GM23338 (cell line): ENCODE data around the gene TOGARAM1. TPM values are rescaled to one million over a fixed set of nuclear protein-coding genes. Genes with fewer than 3 reads are reported as not detected.

Experiments
- ATAC-seq: fragments of 200-7000 bp; cut with Tn5 transposase; 3 replicates; pipeline ENCODE4 v1.9.1; 2020
- DNase-seq: peaks from one replicate; pipeline ENCODE4 v3.0.0-alpha.2; 2015; ENCODE audit warnings: low spot score
- H2AFZ ChIP-seq: fragments of 200-600 bp; sonication (generic); 2 replicates; pipeline ENCODE4 v1.8.0; 2016; ENCODE audit warnings: antibody characterized with exemption, mild to moderate bottlenecking, moderate library complexity
- H3F3A ChIP-seq: fragments of 200-600 bp; sonication (generic); replicated peaks from 2 replicates; pipeline ENCODE4 v1.8.0; 2017; ENCODE audit warnings: antibody characterized with exemption, mixed run types, low read depth
- H3K27ac ChIP-seq: fragments of 200-600 bp; sonication (generic); 2 replicates; pipeline ENCODE4 v1.6.1; 2016; ENCODE audit warnings: low read depth
- H3K27me3 ChIP-seq: fragments of 200-600 bp; sonication (generic); 2 replicates; pipeline ENCODE4 v1.8.0; 2016; ENCODE audit warnings: mild to moderate bottlenecking, mixed run types, moderate library complexity; ENCODE audit not compliant: insufficient read depth
- H3K36me3 ChIP-seq: fragments of 200-600 bp; sonication (generic); 2 replicates; pipeline ENCODE4 v1.8.0; 2016; ENCODE audit warnings: mild to moderate bottlenecking; ENCODE audit not compliant: insufficient read depth
- H3K4me1 ChIP-seq: fragments of 200-600 bp; sonication (generic); 2 replicates; pipeline ENCODE4 v1.8.0; 2016; ENCODE audit warnings: mild to moderate bottlenecking, moderate library complexity; ENCODE audit not compliant: insufficient read depth
- H3K4me2 ChIP-seq: fragments of 200-600 bp; sonication (generic); 2 replicates; pipeline ENCODE4 v1.7.1; 2017; ENCODE audit warnings: mixed run types
- H3K4me3 ChIP-seq: fragments of 200-600 bp; sonication (generic); 2 replicates; pipeline ENCODE4 v1.6.1; 2016; ENCODE audit warnings: mixed run types
- H3K79me2 ChIP-seq: fragments of 200-600 bp; sonication (generic); replicated peaks from 2 replicates; pipeline ENCODE4 v1.8.0; 2017; ENCODE audit warnings: mild to moderate bottlenecking; ENCODE audit not compliant: insufficient read depth
- H3K9me2 ChIP-seq: fragments of 200-600 bp; sonication (generic); 2 replicates; pipeline ENCODE4 v1.8.0; 2017; ENCODE audit not compliant: insufficient read depth
- H4K20me1 ChIP-seq: fragments of 200-600 bp; sonication (generic); replicated peaks from 2 replicates; pipeline ENCODE4 v1.8.0; 2017; ENCODE audit warnings: mild to moderate bottlenecking; ENCODE audit not compliant: insufficient read depth
- H3K27ac Mint-ChIP-seq: 2 replicates; pipeline ENCODE4 v1.8.0; 2020; ENCODE audit warnings: inconsistent platforms, mild to moderate bottlenecking, moderate library complexity, mixed read lengths
- H3K27me3 Mint-ChIP-seq: 3 replicates; pipeline ENCODE4 v1.8.0; 2022; ENCODE audit warnings: low read depth, mild to moderate bottlenecking, moderate library complexity, mixed read lengths, inconsistent platforms; ENCODE audit not compliant: insufficient read depth, poor library complexity
- H3K36me3 Mint-ChIP-seq: 3 replicates; pipeline ENCODE4 v1.8.0; 2021; ENCODE audit warnings: low read depth, mild to moderate bottlenecking, inconsistent platforms, moderate library complexity, mixed read lengths
- H3K4me1 Mint-ChIP-seq: 3 replicates; pipeline ENCODE4 v1.8.0; 2020; ENCODE audit warnings: mild to moderate bottlenecking, inconsistent platforms, mixed read lengths
- H3K4me3 Mint-ChIP-seq: 3 replicates; pipeline ENCODE4 v1.8.0; 2021; ENCODE audit warnings: moderate library complexity, mild to moderate bottlenecking, inconsistent platforms, mixed read lengths
- H3K9me3 Mint-ChIP-seq: 3 replicates; pipeline ENCODE4 v1.8.0; 2020; ENCODE audit warnings: moderate library complexity, mild to moderate bottlenecking, inconsistent platforms, mixed read lengths
- ETS1 ChIP-seq: IDR thresholded peaks from 2 replicates; pipeline ENCODE4 v1.6.1; 2016; ENCODE audit warnings: antibody characterized with exemption
- EZH2phosphoT487 ChIP-seq: fragments of 200-600 bp; sonication (generic); IDR thresholded peaks from one replicate; pipeline ENCODE4 v1.8.1; 2018; ENCODE audit warnings: antibody characterized with exemption; ENCODE audit not compliant: unreplicated experiment
- STAT1 ChIP-seq: IDR thresholded peaks from one replicate; pipeline ENCODE4 v1.6.1; 2016; ENCODE audit warnings: antibody characterized with exemption; ENCODE audit not compliant: unreplicated experiment
- ZNF462 ChIP-seq: fragments of 250-450 bp; sonication (Bioruptor Pico); IDR thresholded peaks from 2 replicates; pipeline ENCODE4 v1.5.0; 2020; ENCODE audit warnings: mild to moderate bottlenecking, moderate library complexity
- polyA plus RNA-seq: library from polyadenylated mRNA; unstranded; fragments of >200 nt; fragmentation: Nextera tagmentation; extraction: Ambion mirVana; gene quantifications from 2 replicates; pipeline ENCODE4 v1.2.1, GENCODE V29; 2016
- small RNA-seq: library from RNA; depleted of rRNA; stranded (forward); fragments of <200 nt; gene quantifications from one replicate; pipeline ENCODE3, GENCODE V24; 2014; ENCODE audit warnings: low replicate concordance
- total RNA-seq: library from RNA; depleted of rRNA; stranded (reverse); fragments of >200 nt; shearing (Covaris generic); gene quantifications from 2 replicates; pipeline ENCODE4 v1.2.3, GENCODE V29; 2014; rRNA removed

TOGARAM1 gene
- total and polyA plus RNA-seq, 2 experiments from 2014 or later = 9.6 to 9.8 TPM

- H3K4me1 ChIP-seq = no peaks in the 10 kb centered on the region
- H3K27me3 ChIP-seq = no peaks in the 10 kb centered on the region
- no peak overlapping the region for H3K27ac ChIP-seq
- no peak overlapping the region for H2AFZ ChIP-seq
- Mint-ChIP-seq H3K4me3 (no peak overlapping the region), H3K9me3 (no peaks in the 10 kb centered on the region), H3K27ac (no peak overlapping the region), H3K27me3 (no peaks in the 10 kb centered on the region), H3K4me1 (no peaks in the 10 kb centered on the region), H3K36me3 (peaks cover 74% of the 10 kb centered on the region)
- no peak for TF ChIP-seq ETS1
- no peak for TF ChIP-seq STAT1
- no peak for TF ChIP-seq ZNF462 (CRISPR knock-in tag)
- no peak for TF ChIP-seq EZH2phosphoT487
- DNase-seq (no peak), ATAC-seq (no peak)
- H3K4me2 ChIP-seq = no peak overlapping the region
- no peaks in the 10 kb centered on the region for H3K9me2 ChIP-seq
- H4K20me1 ChIP-seq = peaks cover 24% of the 10 kb centered on the region
- no peaks in the 10 kb centered on the region for H3F3A ChIP-seq
- H3K79me2 ChIP-seq = peaks cover 10% of the 10 kb centered on the region; the same call in 1 of the 2 replicates
- peaks cover 47% of the 10 kb centered on the region for H3K36me3 ChIP-seq
- H3K4me3 ChIP-seq = no peak overlapping the region
Measured at GRCh38 chr14:45123271-45123670, 161.3 kb downstream of the TOGARAM1 start.

Small RNA genes lying within 50 kb of the gene (small RNA-seq; reads per million reads assigned to genes)
- gene RF00151 (0.97 reads per million, percentile 60 among the genes with 10 or more reads in this experiment), gene SNORD127 (1,145 reads per million, percentile 100 among the genes with 10 or more reads in this experiment)

Other genes with a start within 250 kb of the TOGARAM1 start
- gene KLHL28, start 243 bp upstream of the TOGARAM1 start, total RNA-seq = 9.9 and 10.6 TPM in 2 replicates
- 5.3 and 7.7 TPM in 2 replicates for gene KLHL28, start 243 bp upstream of the TOGARAM1 start, polyA plus RNA-seq
- gene PRPF39, start 121.9 kb downstream of the TOGARAM1 start, total RNA-seq = 23.9 and 56.9 TPM in 2 replicates
- gene PRPF39, start 121.9 kb downstream of the TOGARAM1 start, polyA plus RNA-seq = 27.0 and 30.7 TPM in 2 replicates
- gene FKBP3, start 172.3 kb downstream of the TOGARAM1 start, total RNA-seq = 114 and 120 TPM in 2 replicates
- 699 and 741 TPM in 2 replicates for gene FKBP3, start 172.3 kb downstream of the TOGARAM1 start, polyA plus RNA-seq
- 21.1 and 24.5 TPM in 2 replicates for gene FANCM, start 173.7 kb downstream of the TOGARAM1 start, total RNA-seq
- gene FANCM, start 173.7 kb downstream of the TOGARAM1 start, polyA plus RNA-seq = 18.1 and 19.6 TPM in 2 replicates